Measurements from ENCODE around the gene NOTUM.
"Not testable (repeated sequence)": the region's sequence is repeated elsewhere in the genome, so short reads cannot be mapped to it uniquely, and the experiment has no call there.

NOTUM gene

DNA sequence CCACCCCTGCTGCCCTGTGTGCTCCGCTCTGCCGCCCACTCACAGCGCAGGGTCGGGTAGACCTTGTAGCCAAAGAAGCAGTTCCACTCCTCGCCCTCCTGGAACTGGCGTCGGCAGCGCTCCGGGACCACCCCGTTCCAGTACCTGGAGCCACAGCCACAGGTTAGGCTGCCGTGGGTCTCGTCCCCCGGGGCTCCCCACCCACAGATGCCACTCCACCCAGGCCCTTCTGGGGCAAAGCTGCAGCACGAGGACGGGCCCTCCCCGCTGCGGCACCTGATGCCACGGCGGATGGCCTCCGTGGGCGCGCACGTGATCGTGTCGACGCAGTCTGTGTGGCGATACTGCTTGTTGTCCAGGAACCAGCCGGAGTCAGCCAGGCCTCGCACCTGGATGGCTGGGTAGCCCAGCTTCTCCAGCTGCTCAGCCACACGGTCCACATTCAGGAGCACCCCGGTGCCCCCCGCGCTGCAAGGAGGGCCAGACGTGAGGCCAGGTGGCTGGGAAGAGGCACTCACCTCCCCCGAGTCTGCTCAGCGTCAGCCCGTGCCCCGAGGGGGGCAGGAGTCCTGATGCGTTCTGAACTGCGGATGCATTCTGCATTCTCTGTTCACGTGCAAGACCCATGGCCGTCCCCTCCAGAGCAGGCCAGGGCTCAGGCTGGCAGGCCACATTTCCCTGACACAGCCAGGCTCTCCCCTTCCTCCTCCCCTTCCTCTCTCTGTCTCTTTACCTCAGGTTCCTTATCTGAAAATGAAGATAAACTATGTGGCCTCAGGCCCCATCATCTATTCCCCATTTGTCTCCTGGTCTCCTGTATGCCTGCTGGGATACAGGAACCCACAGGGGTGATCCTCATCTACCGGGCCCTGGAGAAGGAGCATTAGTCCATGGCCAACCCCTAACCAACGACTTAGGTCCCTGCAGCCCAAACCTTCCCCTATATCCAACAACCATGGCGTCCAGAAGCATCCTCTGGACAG lies 4.1 kb downstream of the NOTUM start:
- no peak for DNase-seq

DNA sequence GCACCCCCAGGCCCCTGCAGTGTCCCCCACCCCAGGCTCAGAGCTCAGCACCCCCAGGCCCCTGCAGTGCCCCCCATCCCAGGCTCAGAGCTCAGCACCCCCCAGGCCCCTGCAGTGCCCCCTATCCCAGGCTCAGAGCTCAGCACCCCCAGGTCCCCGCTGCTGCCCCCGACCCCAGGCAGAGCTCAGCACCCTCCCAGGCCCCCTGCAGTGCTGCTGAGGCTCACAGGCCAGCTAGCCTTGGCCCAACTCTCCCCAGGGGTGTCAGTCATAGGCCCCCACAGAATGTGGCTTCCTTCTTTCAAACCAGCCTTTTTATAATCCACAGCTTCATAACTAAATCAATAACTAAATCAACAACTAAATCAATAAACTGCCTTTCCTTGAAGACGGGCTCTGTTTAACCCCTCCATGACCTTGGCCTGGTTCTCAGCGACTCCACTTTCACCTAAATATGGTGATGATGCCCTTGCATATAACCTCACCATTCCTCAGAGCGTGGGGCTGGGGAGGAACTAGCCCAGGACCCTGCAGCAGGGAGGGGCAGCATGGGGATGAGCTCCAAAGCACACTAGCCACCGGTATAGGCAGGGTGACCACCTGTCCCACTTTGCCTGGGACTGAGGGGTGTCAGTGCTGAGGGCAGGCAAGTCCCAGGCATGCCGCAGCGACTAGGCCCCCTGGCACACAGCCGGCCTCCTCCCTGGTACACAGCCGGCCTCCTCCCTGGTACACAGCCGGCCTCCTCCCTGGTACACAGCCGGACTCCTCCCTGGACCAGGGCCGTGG lies 5.0 kb downstream of the NOTUM start:
- DNase-seq = no peak

DNA sequence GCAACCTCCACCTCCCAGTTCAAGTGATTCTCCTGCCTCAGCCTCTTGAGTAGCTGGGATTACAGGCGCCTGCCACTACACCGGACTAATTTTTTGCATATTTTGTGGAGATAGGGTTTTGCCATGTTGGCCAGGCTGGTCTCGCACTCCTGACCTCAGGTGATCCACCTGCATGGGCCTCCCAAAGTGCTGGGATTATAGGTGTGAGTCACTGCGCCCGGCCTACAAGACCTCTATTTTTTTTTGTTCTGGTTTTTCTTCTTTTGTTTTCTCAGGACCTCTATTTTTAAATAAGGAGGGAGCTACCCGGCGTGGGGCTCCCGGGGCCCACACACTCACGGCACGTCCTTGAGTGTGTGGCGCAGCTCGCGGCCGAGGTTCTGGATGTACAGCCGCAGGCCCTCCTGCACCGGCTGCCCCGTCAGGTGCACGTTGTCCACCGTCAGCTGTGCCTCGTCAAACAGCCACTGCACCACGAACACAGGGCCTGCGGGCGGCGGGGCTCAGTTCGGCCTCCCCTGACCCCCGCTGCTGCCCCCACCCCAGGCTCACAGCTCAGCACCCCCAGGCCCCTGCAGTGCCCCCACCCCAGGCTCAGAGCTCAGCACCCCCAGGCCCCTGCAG lies 5.8 kb downstream of the NOTUM start:
- DNase-seq = no peak

DNA sequence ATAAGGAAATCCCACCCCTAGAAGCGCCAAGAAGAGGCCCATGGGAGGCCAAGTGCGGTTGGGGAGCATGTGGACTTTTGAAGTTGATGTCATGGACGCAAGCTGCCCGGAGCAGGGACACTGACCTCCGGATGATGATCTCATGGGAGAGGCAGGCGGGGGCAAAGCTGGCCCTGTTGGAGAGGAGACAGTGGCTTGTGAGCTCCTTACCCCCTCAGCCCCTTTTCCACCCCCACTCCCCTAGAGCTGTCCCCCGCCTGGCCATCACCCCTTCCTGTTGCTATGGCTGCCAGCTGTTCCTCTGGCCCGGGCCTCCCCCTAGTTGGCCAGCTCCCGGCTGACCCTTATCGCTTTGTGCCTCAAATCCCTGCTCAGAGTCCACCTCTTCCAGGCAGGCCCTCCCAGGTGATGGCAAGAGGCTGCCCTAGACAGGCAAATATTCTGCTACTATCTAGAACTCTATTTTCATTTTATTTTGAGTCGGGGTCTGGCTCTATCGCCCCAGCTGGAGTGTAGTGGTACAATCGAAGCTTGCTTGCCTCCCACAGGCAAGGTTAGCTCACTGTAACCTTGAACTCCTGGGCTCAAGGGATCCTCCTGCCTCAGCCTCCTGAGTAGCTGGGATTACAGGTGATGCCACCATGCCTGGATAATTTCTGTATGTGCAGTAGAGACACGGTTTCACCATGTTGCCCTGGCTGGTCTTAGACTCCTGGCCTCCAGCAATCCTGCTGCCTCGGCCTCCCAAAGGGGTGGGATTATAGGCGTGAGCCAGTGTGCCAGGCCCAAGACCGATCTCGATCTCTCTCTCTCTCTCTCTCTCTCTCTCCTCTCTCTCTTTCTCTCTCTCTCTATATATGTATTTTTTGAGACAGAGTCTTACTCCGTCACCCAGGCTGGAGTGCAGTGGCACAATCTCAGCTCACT lies 6.6 kb downstream of the NOTUM start:
- DNase-seq = no peak

DNA sequence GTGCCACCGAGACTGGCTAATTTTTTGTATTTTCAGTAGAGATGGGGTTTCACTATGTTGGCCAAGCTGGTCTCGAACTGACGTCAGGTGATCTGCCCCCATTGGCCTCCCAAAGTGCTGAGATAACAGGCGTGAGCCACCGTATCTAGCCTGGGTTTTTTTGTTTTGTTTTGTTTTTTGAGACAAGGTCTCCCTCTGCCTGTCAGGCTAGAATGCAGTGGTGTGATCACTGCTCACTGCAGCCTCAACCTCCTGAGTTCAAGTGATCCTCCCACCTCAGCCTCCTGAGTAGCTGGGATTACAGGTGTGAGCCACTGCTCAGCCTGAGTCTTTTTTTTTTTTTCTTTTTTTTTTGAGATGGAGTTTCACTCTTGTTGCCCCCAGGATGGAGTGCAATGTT lies 7.5 kb downstream of the NOTUM start:
- DNase-seq = not testable (repeated sequence)

DNA sequence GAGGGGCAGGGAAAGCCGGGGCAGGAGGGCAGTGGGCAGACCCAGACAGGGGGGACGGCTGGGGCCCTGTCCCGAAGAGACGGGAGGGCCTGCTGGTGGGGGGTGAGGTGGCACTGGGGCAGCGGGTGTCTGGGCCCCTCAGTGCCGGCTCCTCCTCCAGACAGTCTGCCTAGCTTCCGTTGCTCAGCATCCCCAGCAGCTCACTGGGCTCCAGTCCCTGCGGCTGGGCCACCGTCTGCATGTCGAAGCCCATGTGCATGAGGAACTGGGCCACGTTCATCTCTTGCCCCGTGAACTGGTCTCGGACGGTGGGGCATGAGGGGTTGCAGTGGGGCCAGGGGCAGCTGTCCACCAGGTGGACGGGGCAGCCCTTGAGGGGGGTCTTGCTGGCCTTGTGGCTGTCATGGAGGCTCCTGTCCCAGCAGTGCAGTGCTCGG lies 8.2 kb downstream of the NOTUM start:
- DNase-seq = no peak

DNA sequence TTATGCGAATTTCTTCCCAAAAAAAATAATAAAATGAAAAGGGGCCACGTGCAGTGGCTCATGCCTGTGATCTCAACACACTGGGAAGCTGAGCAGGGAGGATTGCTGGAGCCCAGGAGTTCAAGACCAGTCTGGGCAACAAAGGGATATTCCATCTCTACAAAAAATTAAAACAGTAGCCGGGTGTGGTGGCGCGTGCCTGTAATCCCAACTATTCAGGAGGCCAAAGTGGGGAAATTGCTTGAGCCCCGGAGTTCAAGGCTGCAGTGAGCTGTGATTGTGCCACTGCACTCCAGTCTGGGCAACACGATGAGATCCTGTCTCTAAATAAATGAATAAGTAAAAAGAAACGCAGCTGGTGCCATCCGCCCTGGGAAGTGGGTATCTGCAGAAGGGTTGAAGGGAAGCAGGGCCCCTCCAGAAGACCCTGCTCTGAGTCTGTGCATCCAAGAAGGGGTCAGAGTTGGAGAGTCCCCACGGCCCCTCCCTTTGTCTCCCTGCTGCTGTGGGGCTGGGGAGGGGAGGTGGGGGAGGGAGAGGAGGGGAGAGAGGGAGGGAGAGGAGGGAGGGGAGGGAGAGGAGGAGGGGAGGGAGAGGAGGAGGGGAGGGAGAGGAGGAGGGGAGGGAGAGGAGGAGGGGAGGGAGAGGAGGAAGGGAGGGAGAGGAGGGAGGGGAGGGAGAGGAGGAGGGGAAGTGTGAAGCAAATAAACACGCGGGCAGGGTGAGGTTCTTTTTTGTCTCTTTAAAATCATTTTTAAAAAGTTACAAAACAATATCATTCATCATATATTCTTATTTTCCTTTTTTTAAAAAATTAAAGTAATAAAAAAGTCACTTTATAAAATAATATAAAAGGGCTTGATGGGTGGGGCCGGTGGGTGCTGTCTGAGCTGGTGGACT lies 9.0 kb downstream of the NOTUM start:
- no peak for DNase-seq

DNA sequence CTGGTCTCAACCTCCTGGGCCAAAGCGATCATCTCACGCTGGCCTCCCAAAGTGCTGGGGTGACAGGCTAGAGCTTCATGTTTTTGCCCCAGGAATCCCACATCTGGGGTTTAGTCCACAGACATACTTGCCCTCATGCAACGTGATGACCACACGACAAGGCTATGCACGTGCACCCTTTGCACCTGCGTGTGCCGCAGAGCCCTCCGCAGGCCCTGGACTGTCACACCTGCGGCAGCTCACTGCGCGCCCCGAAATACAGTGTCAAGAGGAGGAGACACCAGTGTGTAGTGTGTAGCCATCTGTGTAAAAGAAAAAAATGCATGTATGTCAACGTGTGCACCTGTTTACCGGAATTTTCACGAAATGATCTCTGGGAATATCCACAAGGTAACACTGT lies 10.5 kb downstream of the NOTUM start:
- no peak for DNase-seq

DNA sequence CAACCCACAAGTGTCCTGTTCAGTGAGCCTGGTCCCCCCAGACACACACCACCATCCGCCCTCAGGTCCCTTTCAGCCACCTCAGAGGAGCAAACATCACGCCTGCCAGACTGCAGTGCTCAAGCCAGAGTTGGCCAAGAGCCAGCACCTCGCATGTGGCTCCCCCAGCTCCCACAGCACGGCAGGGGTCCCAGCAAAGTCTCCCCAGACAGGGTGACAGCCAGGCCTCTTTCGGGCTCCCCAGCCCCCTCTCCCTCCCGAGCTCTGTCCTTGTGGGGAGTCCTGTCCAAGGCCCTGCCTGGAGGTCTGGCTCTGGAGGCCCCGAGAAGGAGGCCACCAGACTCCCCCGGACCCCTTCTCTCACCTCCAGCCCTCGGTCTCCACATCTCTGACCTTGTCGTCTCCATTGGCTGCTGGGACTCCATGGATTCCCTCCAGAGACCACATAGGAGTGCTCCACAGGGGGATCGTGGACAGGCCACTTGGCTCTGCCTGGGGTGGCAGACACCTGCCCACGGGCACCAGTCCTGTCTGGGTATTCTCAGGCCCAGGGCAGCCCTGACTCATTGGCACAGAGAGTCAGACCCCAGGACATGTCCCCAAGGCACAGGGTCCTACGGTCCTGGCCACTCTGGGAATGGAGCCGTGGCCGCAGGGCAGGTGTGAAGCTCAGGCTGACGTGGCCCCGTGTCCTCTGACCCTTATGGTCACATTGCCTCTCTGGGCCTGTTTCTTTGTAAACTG lies 12.2 kb downstream of the NOTUM start:
- no peak for DNase-seq

DNA sequence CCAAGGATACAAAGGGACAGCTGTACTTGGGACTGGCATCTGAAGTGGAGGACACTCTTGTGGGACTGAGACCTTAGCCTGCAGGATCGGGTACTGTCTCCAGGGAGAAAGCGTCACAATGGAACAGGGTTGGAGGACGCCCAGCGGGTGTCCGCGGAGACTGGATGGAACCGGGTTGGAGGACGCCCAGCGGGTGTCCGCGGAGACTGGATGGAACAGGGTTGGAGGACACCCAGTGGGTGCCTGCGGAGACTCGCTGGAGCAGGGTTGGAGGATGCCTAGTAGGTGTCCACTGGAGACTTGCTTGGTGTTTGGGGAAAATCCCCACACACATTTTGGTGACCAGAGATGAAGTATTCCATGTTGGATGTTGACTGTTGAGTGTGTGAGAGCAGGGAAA lies 13.8 kb downstream of the NOTUM start, which contains the start of gene MYADML2:
TSS of gene MYADML2 (minus strand) at position 45 of the 400 bp plus-strand sequence. CDS start 5,492 bp downstream, outside the sequence.
- no peak for DNase-seq

DNA sequence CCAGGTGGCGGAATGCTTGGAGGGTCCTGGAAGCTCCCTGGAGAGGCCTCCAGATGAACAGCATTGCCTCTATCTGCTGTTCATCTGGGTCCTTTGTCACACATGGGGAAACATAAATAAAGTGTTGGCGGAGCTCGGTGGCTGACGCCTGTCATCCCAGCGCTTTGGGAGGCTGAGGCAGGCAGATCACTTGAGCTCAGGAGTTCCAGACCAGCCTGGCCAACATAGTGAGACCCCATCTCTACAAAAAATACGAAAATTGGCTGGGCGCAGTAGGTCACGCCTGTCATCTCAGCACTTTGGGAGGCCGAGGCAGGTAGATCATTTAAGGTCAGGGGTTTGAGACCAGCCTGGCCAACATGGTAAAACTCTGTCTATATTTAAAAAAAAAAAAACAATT lies 16.1 kb downstream of the NOTUM start:
- DNase-seq = no peak

DNA sequence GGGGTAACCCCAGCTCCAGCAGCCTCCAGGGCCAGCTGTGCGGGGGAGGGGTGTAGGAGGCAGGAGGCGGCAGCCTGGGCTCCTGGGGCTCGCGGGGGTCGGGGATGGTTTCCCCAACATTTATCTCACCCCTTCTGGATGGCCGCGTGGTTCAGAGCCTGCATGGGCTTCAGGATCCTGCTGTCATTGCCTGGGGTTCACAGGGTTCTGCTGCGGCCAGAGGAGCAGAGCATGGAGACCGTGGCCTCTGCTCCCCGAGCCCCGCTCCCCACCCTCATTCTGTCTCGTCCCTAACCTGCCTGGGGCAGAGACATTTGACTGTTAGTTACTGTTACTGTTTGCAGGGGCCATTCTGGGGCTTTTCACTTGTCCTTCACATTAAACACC lies 18.8 kb downstream of the NOTUM start:
- DNase-seq = no peak

DNA sequence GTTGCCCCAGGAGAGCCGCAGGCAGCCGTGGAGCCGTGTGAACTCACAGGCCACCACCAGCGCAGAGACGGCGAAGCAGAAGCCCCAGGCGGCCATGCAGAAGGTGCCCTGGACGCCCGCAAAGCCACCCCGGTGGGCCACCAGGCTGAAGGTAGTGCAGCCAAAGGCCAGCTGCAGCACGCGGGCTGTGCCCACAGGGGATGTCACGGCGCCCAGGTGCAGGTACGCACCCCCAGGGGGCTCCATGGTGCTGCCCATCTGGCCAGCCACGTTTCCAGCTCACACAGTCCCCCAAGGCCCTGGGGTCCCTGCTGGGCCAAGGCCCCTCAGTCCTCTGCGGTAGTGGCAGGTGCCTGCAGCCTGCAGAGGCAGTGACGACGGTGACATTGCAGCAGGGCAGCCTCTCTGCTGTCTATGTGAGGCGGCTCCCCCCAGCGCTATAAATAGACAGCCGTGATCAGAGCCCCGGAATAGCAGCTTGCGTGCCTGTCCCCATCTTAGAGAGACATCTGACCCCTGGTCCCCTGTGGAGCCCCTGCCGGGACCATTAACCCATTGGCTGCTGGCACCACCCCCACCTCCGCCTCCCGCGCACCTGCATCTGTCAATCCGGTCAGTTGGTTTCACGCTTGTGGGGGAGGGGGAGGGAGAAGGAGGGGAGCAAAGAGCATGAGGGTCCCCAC lies 19.4 kb downstream of the NOTUM start:
- no peak for DNase-seq

DNA sequence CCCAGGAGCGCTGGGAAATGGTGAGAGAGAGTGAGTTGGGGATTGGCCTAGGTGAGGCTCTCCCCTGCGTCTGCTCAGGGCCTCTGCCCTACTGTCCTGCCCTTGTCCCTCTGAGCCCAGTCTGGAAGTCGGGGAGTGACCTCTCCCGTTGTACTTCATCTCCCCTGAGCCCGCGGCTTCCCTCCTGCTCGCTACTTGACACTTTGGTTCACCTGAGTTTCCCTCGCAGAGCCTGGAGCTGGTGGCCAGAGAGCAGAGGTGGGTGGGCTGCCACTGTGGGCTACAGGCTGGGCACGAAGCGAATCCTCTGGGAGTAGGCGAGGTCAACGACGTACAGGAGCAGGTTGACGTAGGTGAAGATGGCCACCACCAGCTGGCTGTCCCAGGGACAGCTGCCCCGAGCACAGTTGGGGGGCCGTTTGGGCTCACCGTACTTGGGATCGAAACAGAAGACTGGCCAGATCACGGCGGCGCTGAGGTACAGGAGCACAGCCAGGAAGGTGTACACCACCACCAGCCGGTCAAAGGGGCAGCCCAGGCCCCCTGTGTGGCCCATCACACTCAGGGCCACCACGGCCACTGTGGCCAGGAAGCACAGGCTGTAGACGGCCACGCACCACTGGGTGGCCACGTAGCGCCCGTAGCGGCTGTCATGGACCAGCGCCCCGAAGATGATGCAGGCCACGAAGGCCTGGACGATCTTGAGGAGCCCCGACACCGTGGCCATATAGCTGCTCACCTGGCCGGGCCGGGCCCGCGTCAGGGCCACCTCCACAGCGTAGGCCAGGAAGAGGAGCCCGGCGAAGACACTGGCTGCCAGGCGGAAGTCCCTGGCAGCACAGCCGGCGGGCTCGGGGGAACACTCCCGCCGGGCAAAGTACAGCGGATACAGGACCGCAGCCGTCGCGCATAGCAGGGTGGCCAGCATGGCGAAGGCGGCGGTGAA lies 20.2 kb downstream of the NOTUM start:
- no peak for DNase-seq

DNA sequence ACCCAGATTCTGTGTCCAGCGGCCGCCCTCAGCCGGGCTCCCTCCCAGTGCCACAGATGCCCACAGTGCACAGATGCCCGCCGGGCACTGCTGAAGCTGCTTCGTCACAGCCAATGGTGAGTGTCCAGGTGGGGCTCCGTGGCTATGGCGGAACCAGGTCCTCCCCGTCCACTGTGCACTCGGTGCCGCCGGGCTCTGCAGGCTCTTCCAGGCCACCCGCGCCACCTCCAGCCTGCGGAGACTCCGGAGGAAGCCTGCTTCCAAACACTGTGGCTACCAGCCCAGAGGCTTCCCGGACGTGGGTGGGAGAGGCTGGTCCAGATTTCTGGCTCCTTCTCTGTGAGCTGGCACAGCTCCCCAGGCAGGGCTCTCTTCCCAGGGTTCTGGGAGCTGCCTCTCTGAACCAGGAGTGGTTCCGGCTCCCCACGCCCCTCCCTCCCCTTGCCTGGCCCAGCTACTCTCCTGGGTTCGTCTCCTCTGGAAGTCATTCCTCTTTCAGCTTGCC lies 21.1 kb downstream of the NOTUM start:
- no peak for DNase-seq

DNA sequence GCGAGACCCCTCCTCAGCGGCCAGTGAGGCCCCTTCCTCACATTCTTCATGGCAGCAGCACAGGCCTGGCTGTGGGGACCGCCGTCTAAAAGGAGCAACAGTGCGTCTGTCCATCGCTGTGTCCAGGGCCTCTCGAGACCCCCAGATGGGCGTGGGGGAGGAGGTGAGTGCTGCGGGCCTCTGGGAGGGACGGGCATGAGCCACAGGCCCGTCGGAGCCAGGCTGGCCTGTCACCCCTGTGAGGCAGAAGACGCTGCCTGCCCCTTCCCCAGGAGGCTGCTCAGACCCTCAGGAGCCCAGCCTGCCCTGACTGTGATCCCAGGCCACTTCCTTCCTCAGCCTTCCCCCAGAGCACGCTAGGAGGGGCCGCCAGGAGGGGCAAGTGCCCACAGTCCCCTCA lies 21.8 kb downstream of the NOTUM start:
- DNase-seq = no peak

DNA sequence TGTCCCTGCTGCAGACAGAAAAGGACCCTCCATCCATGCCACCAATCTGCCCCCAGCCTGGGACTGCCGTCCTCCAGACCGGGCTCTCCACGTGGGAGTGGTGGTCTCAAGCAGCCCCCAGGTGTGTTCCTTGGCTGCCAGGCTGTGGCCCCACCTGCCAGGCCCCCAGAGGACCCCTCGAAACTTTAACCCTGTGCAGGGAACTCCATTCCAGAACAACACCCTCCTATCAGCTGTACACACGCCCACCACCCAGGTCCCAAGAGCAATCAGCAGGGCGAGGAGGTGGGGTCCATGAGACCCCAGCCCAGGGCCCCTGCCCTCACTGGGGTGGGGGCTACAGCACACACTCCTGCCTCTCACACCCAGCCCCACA lies 25.3 kb downstream of the NOTUM start:
- DNase-seq = no peak
